HepG2 (cell line): Measurements from ENCODE around the gene FGF14.

Source experiments
- BRCA1 ChIP-seq: sonication (generic); formaldehyde crosslinking; IDR thresholded peaks from 2 replicates; pipeline ENCODE4 v1.4.0; 2020; ENCODE audit warnings: missing genetic modification reagents
- ESRRA ChIP-seq: sonication (generic); formaldehyde crosslinking; IDR thresholded peaks from 2 replicates; pipeline ENCODE4 v1.5.1; 2020; ENCODE audit warnings: mild to moderate bottlenecking, low read depth, missing genetic modification reagents
- IRX3 ChIP-seq: sonication (generic); formaldehyde crosslinking; IDR thresholded peaks from 2 replicates; pipeline ENCODE4 v1.8.1; 2023; ENCODE audit warnings: mild to moderate bottlenecking, low read depth, missing genetic modification reagents, borderline replicate concordance
- POLR2A ChIP-seq, 2 experiments: IDR thresholded peaks; 2 replicates each; pipeline ENCODE4 v1.6.1; 2011; ENCODE audit warnings: low read depth in 2 of 2, low read length in 2 of 2, mild to moderate bottlenecking in 1 of 2, moderate library complexity in 1 of 2; ENCODE audit not compliant: insufficient read depth in 1 of 2
- TCF12 ChIP-seq, 2 experiments: fragments of 450-650 bp in 1 of 2; sonication (generic) in 1 of 2; formaldehyde crosslinking in 1 of 2; IDR thresholded peaks; 2 replicates each; pipeline versions ENCODE4 v1.6.1 to v1.8.0; 2017 to 2022; ENCODE audit warnings: antibody characterized with exemption in 1 of 2, mild to moderate bottlenecking in 1 of 2, missing genetic modification reagents in 1 of 2, moderate library complexity in 1 of 2
- ZBTB1 ChIP-seq: sonication (generic); formaldehyde crosslinking; IDR thresholded peaks from 2 replicates; pipeline ENCODE4 v1.4.0; 2020; ENCODE audit warnings: missing genetic modification reagents, borderline replicate concordance
- ZFP36 ChIP-seq: fragments of 150-350 bp; IDR thresholded peaks from 2 replicates; pipeline ENCODE4 v1.6.1; 2018; ENCODE audit warnings: borderline replicate concordance, low read length, low read depth; ENCODE audit not compliant: partially characterized antibody
- ZNF274 ChIP-seq: sonication (generic); formaldehyde crosslinking; IDR thresholded peaks from 2 replicates; pipeline ENCODE4 v1.5.1; 2020; ENCODE audit warnings: mild to moderate bottlenecking, missing genetic modification reagents
- TF ChIP-seq, protein P1 (sequence below): sonication (generic); formaldehyde crosslinking; IDR thresholded peaks from 2 replicates; pipeline ENCODE4 v1.5.0; 2020; ENCODE audit warnings: mild to moderate bottlenecking, missing genetic modification reagents, moderate library complexity

DNA sequence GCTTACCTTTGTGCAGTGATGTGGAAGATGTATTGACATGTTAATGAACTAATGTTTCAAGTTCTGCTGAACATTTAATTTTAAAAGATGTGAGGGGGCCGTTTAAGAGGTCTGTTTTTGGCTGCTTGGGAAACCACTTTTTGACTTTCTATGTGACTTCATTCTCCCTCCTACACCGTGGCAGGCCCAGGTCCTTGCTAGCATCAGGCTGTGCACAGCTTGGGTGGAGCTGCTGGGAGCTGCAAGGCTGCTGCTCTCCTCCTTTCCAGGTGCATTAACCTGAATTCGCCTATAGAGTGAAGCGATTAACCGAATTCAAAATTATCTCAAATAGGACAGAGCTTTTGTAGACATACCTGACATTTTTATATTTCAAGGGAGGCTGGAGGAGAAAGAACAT lies 249.1 kb downstream of the FGF14 start:
- TF ChIP-seq TCF12 (IDR thresholded peaks at IDR 0.05) (no peak), TCF12 (CRISPR knock-in tag; IDR thresholded peaks at IDR 0.05) (no peak), POLR2A (IDR thresholded peaks at IDR 0.05; ENCODE audit: insufficient read depth in 1 of 2, low read depth in 2 of 2, low read length in 2 of 2) (no peak), ZNF274 (CRISPR knock-in tag) (no peak), IRX3 (CRISPR knock-in tag) (no peak), BRCA1 (CRISPR knock-in tag) (no peak), ZBTB1 (no peak), ESRRA (CRISPR knock-in tag) (no peak), ZFP36 (no peak)
- TF ChIP-seq, protein P1, sequence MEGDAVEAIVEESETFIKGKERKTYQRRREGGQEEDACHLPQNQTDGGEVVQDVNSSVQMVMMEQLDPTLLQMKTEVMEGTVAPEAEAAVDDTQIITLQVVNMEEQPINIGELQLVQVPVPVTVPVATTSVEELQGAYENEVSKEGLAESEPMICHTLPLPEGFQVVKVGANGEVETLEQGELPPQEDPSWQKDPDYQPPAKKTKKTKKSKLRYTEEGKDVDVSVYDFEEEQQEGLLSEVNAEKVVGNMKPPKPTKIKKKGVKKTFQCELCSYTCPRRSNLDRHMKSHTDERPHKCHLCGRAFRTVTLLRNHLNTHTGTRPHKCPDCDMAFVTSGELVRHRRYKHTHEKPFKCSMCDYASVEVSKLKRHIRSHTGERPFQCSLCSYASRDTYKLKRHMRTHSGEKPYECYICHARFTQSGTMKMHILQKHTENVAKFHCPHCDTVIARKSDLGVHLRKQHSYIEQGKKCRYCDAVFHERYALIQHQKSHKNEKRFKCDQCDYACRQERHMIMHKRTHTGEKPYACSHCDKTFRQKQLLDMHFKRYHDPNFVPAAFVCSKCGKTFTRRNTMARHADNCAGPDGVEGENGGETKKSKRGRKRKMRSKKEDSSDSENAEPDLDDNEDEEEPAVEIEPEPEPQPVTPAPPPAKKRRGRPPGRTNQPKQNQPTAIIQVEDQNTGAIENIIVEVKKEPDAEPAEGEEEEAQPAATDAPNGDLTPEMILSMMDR: no peak
